ENCODE data around the gene PIGT. TPM values are rescaled to one million over a fixed set of nuclear protein-coding genes. Genes with fewer than 3 reads are reported as not detected.

PIGT gene
- total and polyA plus RNA-seq, 10 of the 15 experiments (the other 5 are each of a cell fraction or from before 2014, with no cell fraction given) = 18.6 to 66.0 (median 35.3) TPM

- TF ChIP-seq ZNF592 (IDR thresholded peaks at IDR 0.05) (no peak), USF2 (IDR thresholded peaks at IDR 0.05; ENCODE audit: borderline replicate concordance, low read depth, low read length) (no peak), NRF1 (conservative IDR thresholded peaks at IDR 0.05; ENCODE audit: low read depth, low read length) (no peak), E4F1 (IDR thresholded peaks at IDR 0.05; ENCODE audit: borderline replicate concordance, partially characterized antibody) (no peak)
Observed at GRCh38 chr20:45448270-45448669, 32.3 kb downstream of the PIGT start (continued).
